Mucosa of descending colon (tissue), 3 donors: ENCODE results near the gene VSIG8. TPM values are rescaled to one million over a fixed set of nuclear protein-coding genes. Genes with fewer than 3 reads are reported as not detected.

Experiments
- ATAC-seq: fragments of 200-7000 bp; cut with Tn5 transposase; one replicate; pipeline ENCODE4 v1.9.1; 2020; ENCODE audit warnings: mild to moderate bottlenecking, moderate library complexity
- DNase-seq, 3 donors: peaks; one replicate each; pipeline ENCODE4 v3.0.0-alpha.2; 2020
- H3K36me3 ChIP-seq: fragments of 200-600 bp; one replicate; pipeline ENCODE4 v1.8.0; 2021; ENCODE audit warnings: low read depth, mild to moderate bottlenecking
- H3K4me1 ChIP-seq: fragments of 200-600 bp; one replicate; pipeline ENCODE4 v1.8.0; 2021; ENCODE audit warnings: low read depth, mild to moderate bottlenecking
- H3K4me3 ChIP-seq: fragments of 200-600 bp; one replicate; pipeline ENCODE4 v1.8.0; 2021; ENCODE audit warnings: mild to moderate bottlenecking
- H3K9me3 ChIP-seq: fragments of 200-600 bp; one replicate; pipeline ENCODE4 v1.8.0; 2021; ENCODE audit warnings: mild to moderate bottlenecking
- CTCF ChIP-seq: fragments of 200-600 bp; IDR thresholded peaks from one replicate; pipeline ENCODE4 v1.8.0; 2022; ENCODE audit warnings: antibody characterized with exemption, mild to moderate bottlenecking
- intact Hi-C, 2 donors: fragments of 100-400 bp; cut with DNase I in 1 of 2; cut with micrococcal nuclease in 1 of 2; formaldehyde crosslinking; loops; one replicate each; pipeline versions ENCODE4 v1.11.0 to v1.11.1; 2022; cut with DNase I, micrococcal nuclease
- microRNA-seq: library from miRNA; unstranded; fragments of <30 nt; microRNA quantifications from one replicate; pipeline ENCODE4, GENCODE V29; 2019
- total RNA-seq, 3 donors: library from RNA; stranded (reverse); fragmentation: NEBNext Ultra II Directional in 2 of 3; extraction: Animal tissue kit (Norgen Biotek cat#: 25700) in 2 of 3; gene quantifications; one replicate each; pipeline versions ENCODE4 v1.2.1 to v1.2.4, GENCODE V29; 2021 to 2023
- donor health status: DM: no; HTN: no; CAD: no; lungs with moderate emphysema.
- donor health status: DM: no; HTN: no; CAD: no.
- donor health status: DM: no; HTN: yes; CAD: no.

The VSIG8 gene
- total RNA-seq, 3 donors from 2014 or later, result not detected

GRCh38 chr1:159804924-159805323 is 57.5 kb downstream of the VSIG8 start:
- Histone ChIP-seq H3K4me3 (no peak overlapping the region), H3K9me3 (no peaks in the 10 kb centered on the region), H3K4me1 (no peaks in the 10 kb centered on the region), H3K36me3 (no peaks in the 10 kb centered on the region)
- DNase-seq (no peak), ATAC-seq (no peak)
- intact Hi-C loops, result no loop called here
- no peak for TF ChIP-seq CTCF

Small RNA genes within 50 kb of the gene (microRNA-seq; reads per million reads assigned to microRNA genes)
- gene MIR4259, result not detected

Other genes with a start within 250 kb of the VSIG8 start
- gene CRP, start 148.1 kb downstream of the VSIG8 start, total RNA-seq, result under 1 TPM in 1 of 3 donors, not detected in 2; 0.20 TPM
- gene DUSP23, start 81.7 kb downstream of the VSIG8 start, total RNA-seq, result 10 to 100 TPM; 33.6 to 58.5 (median 48.8) TPM
- gene FCRL6, start 60.3 kb downstream of the VSIG8 start, total RNA-seq, result under 1 TPM; 0.38 to 0.82 (median 0.41) TPM
- 1 to 10 TPM; 1.7 to 8.7 (median 5.9) TPM for gene SLAMF8, start 35.8 kb downstream of the VSIG8 start, total RNA-seq
- gene CFAP45, start 37.5 kb upstream of the VSIG8 start, total RNA-seq, result under 1 TPM in 2 of 3 donors, not detected in 1; 0.36 to 0.57 TPM
- gene TAGLN2, start 62.9 kb upstream of the VSIG8 start, total RNA-seq, result 100 to 1,000 TPM; 137 to 296 (median 264) TPM
- gene IGSF9, start 83.0 kb upstream of the VSIG8 start, total RNA-seq, result 10 to 100 TPM; 21.5 to 70.8 (median 25.9) TPM
- gene SLAMF9, start 91.6 kb upstream of the VSIG8 start, total RNA-seq, result not detected
- 1 to 10 TPM; 5.0 to 6.3 (median 5.9) TPM for gene PIGM, start 169.3 kb upstream of the VSIG8 start, total RNA-seq
- under 1 TPM; 0.23 to 0.73 (median 0.27) TPM for gene KCNJ10, start 207.5 kb upstream of the VSIG8 start, total RNA-seq
- under 1 TPM in 1 of 3 donors, not detected in 2; 0.47 TPM for gene KCNJ9, start 218.9 kb upstream of the VSIG8 start, total RNA-seq
- gene IGSF8, start 236.0 kb upstream of the VSIG8 start, total RNA-seq, result 10 to 100 TPM; 38.3 to 65.0 (median 39.1) TPM